H9 (cell line): ENCODE data around the gene ACSL6. TPM values are rescaled to one million over a fixed set of nuclear protein-coding genes. Genes with fewer than 3 reads are reported as not detected.

Experiments used
- DNase-seq: peaks from one replicate; pipeline ENCODE4 v3.0.0-alpha.2; 2017
- H2AFZ ChIP-seq: one replicate; pipeline ENCODE4 v1.6.1; 2013; ENCODE audit warnings: mild to moderate bottlenecking, low read length, control low read depth, moderate library complexity
- H2AK5ac ChIP-seq: 2 replicates; pipeline ENCODE4 v1.6.1; 2013; ENCODE audit warnings: low read length, control low read depth, mixed read lengths; ENCODE audit not compliant: insufficient read length
- H2BK120ac ChIP-seq: one replicate; pipeline ENCODE4 v1.6.1; 2013; ENCODE audit warnings: low read depth, mild to moderate bottlenecking, low read length, control low read depth, inconsistent platforms; ENCODE audit not compliant: poor library complexity, severe bottlenecking
- H2BK12ac ChIP-seq: 2 replicates; pipeline ENCODE4 v1.6.1; 2013; ENCODE audit warnings: low read length, control low read depth, mixed read lengths, low read depth; ENCODE audit not compliant: insufficient read length
- H2BK15ac ChIP-seq: 2 replicates; pipeline ENCODE4 v1.6.1; 2013; ENCODE audit warnings: low read depth, low read length, control low read depth
- H2BK20ac ChIP-seq: one replicate; pipeline ENCODE4 v1.6.1; 2013; ENCODE audit warnings: low read depth, mild to moderate bottlenecking, low read length, control low read depth, inconsistent platforms; ENCODE audit not compliant: poor library complexity, severe bottlenecking
- H2BK5ac ChIP-seq: 2 replicates; pipeline ENCODE4 v1.6.1; 2013; ENCODE audit warnings: low read length, control low read depth, mixed read lengths; ENCODE audit not compliant: insufficient read length
- H3K14ac ChIP-seq: 2 replicates; pipeline ENCODE4 v1.6.1; 2013; ENCODE audit warnings: low read length, control low read depth; ENCODE audit not compliant: insufficient read depth
- H3K18ac ChIP-seq: 2 replicates; pipeline ENCODE4 v1.6.1; 2013; ENCODE audit warnings: low read depth, mild to moderate bottlenecking, mixed read lengths, low read length, control low read depth; ENCODE audit not compliant: insufficient read length
- H3K23ac ChIP-seq: 2 replicates; pipeline ENCODE4 v1.6.1; 2013; ENCODE audit warnings: low read length, control low read depth, mixed read lengths, low read depth; ENCODE audit not compliant: insufficient read length
- H3K23me2 ChIP-seq: 2 replicates; pipeline ENCODE4 v1.6.1; 2013; ENCODE audit warnings: low read depth, mild to moderate bottlenecking, mixed read lengths, low read length, control low read depth; ENCODE audit not compliant: insufficient read length, poor library complexity, severe bottlenecking
- H3K27ac ChIP-seq: 2 replicates; pipeline ENCODE4 v1.5.1; 2013; ENCODE audit warnings: low read length, control low read depth, mixed read lengths, low read depth; ENCODE audit not compliant: insufficient read length
- H3K27me3 ChIP-seq: 2 replicates; pipeline ENCODE4 v1.6.1; 2013; ENCODE audit warnings: low read length, control low read depth, inconsistent platforms; ENCODE audit not compliant: insufficient read depth
- H3K4ac ChIP-seq: 2 replicates; pipeline ENCODE4 v1.6.1; 2013; ENCODE audit warnings: low read depth, mild to moderate bottlenecking, control low read depth, inconsistent platforms, low read length, moderate library complexity
- H3K4me1 ChIP-seq: 2 replicates; pipeline ENCODE4 v1.6.1; 2013; ENCODE audit warnings: low read length, control low read depth, inconsistent platforms; ENCODE audit not compliant: insufficient read depth
- H3K4me2 ChIP-seq: 2 replicates; pipeline ENCODE4 v1.6.1; 2013; ENCODE audit warnings: low read length, control low read depth, mixed read lengths; ENCODE audit not compliant: insufficient read length, insufficient read depth
- H3K56ac ChIP-seq: 2 replicates; pipeline ENCODE4 v1.6.1; 2013; ENCODE audit warnings: low read depth, mild to moderate bottlenecking, mixed read lengths, low read length, control low read depth; ENCODE audit not compliant: insufficient read length
- H3K79me1 ChIP-seq: 2 replicates; pipeline ENCODE4 v1.6.1; 2013; ENCODE audit warnings: low read depth, mild to moderate bottlenecking, moderate library complexity, low read length, control low read depth, inconsistent platforms; ENCODE audit not compliant: insufficient read depth, poor library complexity, severe bottlenecking
- H3K79me2 ChIP-seq: 2 replicates; pipeline ENCODE4 v1.6.1; 2013; ENCODE audit warnings: low read length, control low read depth, inconsistent platforms; ENCODE audit not compliant: insufficient read depth
- H3K9ac ChIP-seq: 2 replicates; pipeline ENCODE4 v1.6.1; 2013; ENCODE audit warnings: low read length, control low read depth, mixed read lengths; ENCODE audit not compliant: insufficient read length; ENCODE audit errors: extremely low read depth
- H3K9me3 ChIP-seq: one replicate; pipeline ENCODE4 v1.6.1; 2013; ENCODE audit warnings: low read depth, low read length, inconsistent platforms; ENCODE audit not compliant: control insufficient read depth
- H3T11ph ChIP-seq: one replicate; pipeline ENCODE4 v1.6.1; 2013; ENCODE audit warnings: mild to moderate bottlenecking, low read length, control low read depth, inconsistent platforms
- H4K20me1 ChIP-seq: one replicate; pipeline ENCODE4 v1.6.1; 2013; ENCODE audit not compliant: control insufficient read depth, insufficient read length, insufficient read depth
- H4K5ac ChIP-seq: 2 replicates; pipeline ENCODE4 v1.6.1; 2013; ENCODE audit warnings: low read depth, mild to moderate bottlenecking, mixed read lengths, low read length, control low read depth; ENCODE audit not compliant: insufficient read length
- H4K8ac ChIP-seq: replicated peaks from 2 replicates; pipeline ENCODE4 v1.6.1; 2013; ENCODE audit warnings: low read length, control low read depth, mixed read lengths, low read depth; ENCODE audit not compliant: insufficient read length
- H4K91ac ChIP-seq: 2 replicates; pipeline ENCODE4 v1.6.1; 2013; ENCODE audit warnings: low read depth, mild to moderate bottlenecking, moderate library complexity, mixed read lengths, low read length, control low read depth; ENCODE audit not compliant: insufficient read length
- H3K27ac Mint-ChIP-seq, 3 experiments: 2 replicates in 2 of 3; 3 replicates in 1 of 3; pipeline ENCODE4 v1.8.0; 2020 to 2021; ENCODE audit warnings: mixed read lengths in 3 of 3, mild to moderate bottlenecking in 1 of 3, moderate library complexity in 1 of 3
- H3K27me3 Mint-ChIP-seq: 2 replicates; pipeline ENCODE4 v1.8.0; 2021; ENCODE audit warnings: low read depth, mild to moderate bottlenecking, moderate library complexity, mixed read lengths
- H3K36me3 Mint-ChIP-seq, 3 experiments: 2 replicates in 2 of 3; 3 replicates in 1 of 3; pipeline ENCODE4 v1.8.0; 2020 to 2021; ENCODE audit warnings: low read depth in 3 of 3, mixed read lengths in 3 of 3; ENCODE audit not compliant: insufficient read depth in 1 of 3
- H3K4me1 Mint-ChIP-seq, 2 experiments: 2 replicates each; pipeline ENCODE4 v1.8.0; 2020; ENCODE audit warnings: mixed read lengths in 2 of 2
- H3K4me3 Mint-ChIP-seq, 2 experiments: 2 replicates in 1 of 2; 3 replicates in 1 of 2; pipeline ENCODE4 v1.8.0; 2020 to 2021; ENCODE audit warnings: mild to moderate bottlenecking in 2 of 2, mixed read lengths in 2 of 2, moderate library complexity in 1 of 2
- H3K9me3 Mint-ChIP-seq, 2 experiments: 2 replicates in 1 of 2; 3 replicates in 1 of 2; pipeline ENCODE4 v1.8.0; 2020; ENCODE audit warnings: mild to moderate bottlenecking in 2 of 2, mixed read lengths in 2 of 2, moderate library complexity in 1 of 2
- WGBS: extraction: QIAGEN DNeasy Blood & Tissue Kit; methylation state at CpG from one replicate; pipeline ENCODE4 v1.1.7; 2013; ENCODE audit warnings: missing lambda C conversion rate, low lambda C conversion rate, mixed read lengths; ENCODE audit not compliant: insufficient read length; ENCODE audit errors: extremely low coverage; 5-methylcytosine and 5-hydroxymethylcytosine counted together
- total RNA-seq: library from RNA; stranded (reverse); gene quantifications from 2 replicates; pipeline ENCODE4 v1.2.1, GENCODE V29; 2021
- TF ChIP-seq, protein P1 (sequence below): fragments of 200-600 bp; sonication (generic); conservative IDR thresholded peaks from 3 replicates; pipeline ENCODE4 v1.8.0; 2021; ENCODE audit warnings: antibody characterized with exemption, mild to moderate bottlenecking

The ACSL6 gene
- total RNA-seq, 1 experiment from 2014 or later, result 1.6 TPM

DNA sequence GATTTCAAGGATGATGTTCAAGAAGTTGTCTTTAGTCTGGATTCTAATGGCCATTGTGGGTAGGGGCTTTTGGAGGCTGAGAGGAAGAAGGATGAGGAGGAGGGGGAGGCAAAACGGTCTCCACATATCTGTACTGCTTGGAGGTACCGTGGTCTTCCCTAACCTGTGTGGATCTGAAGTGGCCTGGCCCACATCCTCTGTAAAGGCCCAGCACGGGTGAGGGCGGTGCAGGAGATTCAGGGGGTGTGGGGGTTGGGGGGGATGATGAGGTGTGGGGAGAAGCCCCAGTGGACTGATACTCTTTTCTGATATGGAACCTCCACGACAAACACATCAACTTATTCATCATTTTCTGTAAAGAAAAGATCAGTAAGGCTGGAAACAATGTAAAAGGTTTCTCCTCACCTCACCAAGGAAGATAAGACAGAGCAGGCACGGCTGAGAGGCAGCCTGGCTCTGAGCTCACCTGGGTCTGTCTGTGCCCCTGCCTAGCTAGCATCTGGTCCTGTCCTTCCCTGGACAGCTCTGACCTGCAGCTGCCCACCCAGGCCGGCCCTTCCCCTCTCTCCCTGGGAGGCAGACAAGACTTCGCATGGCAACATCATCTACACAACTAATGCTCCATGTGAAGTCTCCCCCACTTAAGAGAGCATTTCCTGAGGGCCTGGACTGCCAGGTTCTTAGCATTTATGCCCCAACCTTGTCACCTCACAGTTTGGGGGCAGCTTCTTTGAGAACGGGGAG lies 43.4 kb upstream of the ACSL6 start:
- Histone ChIP-seq H4K8ac (no peak overlapping the region), H3K23ac (no peak overlapping the region), H3K9me3 (no peaks in the 10 kb centered on the region), H3K27ac (no peak overlapping the region), H2BK20ac (no peak overlapping the region), H2BK5ac (no peak overlapping the region), H3K4ac (no peak overlapping the region), H3K4me2 (no peak overlapping the region), H3K79me2 (no peaks in the 10 kb centered on the region), H3K27me3 (no peaks in the 10 kb centered on the region), H3K79me1 (no peaks in the 10 kb centered on the region), H3T11ph (no peak overlapping the region), H2BK120ac (no peak overlapping the region), H4K20me1 (no peaks in the 10 kb centered on the region), H4K91ac (no peak overlapping the region), H2AK5ac (no peak overlapping the region), H3K56ac (no peak overlapping the region), H4K5ac (no peak overlapping the region), H3K23me2 (no peaks in the 10 kb centered on the region), H3K18ac (no peak overlapping the region), H3K14ac (no peak overlapping the region), H2BK15ac (no peak overlapping the region), H2BK12ac (no peak overlapping the region), H3K4me1 (no peaks in the 10 kb centered on the region), H3K9ac (no peak overlapping the region), H2AFZ (no peak overlapping the region)
- no peaks in the 10 kb centered on the region for H3K36me3 Mint-ChIP-seq
- H3K9me3 Mint-ChIP-seq, result no peaks in the 10 kb centered on the region
- no CpG with 5 or more reads among the region's 9 CpGs for WGBS
- peaks cover 3 to 5% of the 10 kb centered on the region in 2 experiments; a peak in 1 of 4 replicates for H3K4me1 Mint-ChIP-seq
- peaks cover 3% of the 10 kb centered on the region for H3K27me3 Mint-ChIP-seq
- H3K27ac Mint-ChIP-seq, result no peak overlapping the region; a peak in 1 of 7 replicates
- DNase-seq, result no peak
- H3K4me3 Mint-ChIP-seq, result no peak overlapping the region
- TF ChIP-seq, protein P1, sequence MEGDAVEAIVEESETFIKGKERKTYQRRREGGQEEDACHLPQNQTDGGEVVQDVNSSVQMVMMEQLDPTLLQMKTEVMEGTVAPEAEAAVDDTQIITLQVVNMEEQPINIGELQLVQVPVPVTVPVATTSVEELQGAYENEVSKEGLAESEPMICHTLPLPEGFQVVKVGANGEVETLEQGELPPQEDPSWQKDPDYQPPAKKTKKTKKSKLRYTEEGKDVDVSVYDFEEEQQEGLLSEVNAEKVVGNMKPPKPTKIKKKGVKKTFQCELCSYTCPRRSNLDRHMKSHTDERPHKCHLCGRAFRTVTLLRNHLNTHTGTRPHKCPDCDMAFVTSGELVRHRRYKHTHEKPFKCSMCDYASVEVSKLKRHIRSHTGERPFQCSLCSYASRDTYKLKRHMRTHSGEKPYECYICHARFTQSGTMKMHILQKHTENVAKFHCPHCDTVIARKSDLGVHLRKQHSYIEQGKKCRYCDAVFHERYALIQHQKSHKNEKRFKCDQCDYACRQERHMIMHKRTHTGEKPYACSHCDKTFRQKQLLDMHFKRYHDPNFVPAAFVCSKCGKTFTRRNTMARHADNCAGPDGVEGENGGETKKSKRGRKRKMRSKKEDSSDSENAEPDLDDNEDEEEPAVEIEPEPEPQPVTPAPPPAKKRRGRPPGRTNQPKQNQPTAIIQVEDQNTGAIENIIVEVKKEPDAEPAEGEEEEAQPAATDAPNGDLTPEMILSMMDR, result no peak
